HT1080 (cell line): ENCODE measurements around the gene SEMA3G. TPM values are rescaled to one million over a fixed set of nuclear protein-coding genes. Genes with fewer than 3 reads are reported as not detected.

Experiments used
- DNase-seq: peaks from one replicate; pipeline ENCODE4 v3.0.0-alpha.2; 2015; ENCODE audit warnings: low read depth
- polyA plus RNA-seq, 2 experiments: library from polyadenylated mRNA; depleted of rRNA; stranded (reverse); fragments of >200 nt; gene quantifications; 2 replicates each; pipeline ENCODE4 v1.2.3, GENCODE V29; 2015
- total RNA-seq: library from RNA; depleted of rRNA; stranded (reverse); fragments of >200 nt; shearing (Covaris generic); gene quantifications from 2 replicates; pipeline ENCODE4 v1.2.3, GENCODE V29; 2014; rRNA removed

Gene SEMA3G
- total RNA-seq = 0.43 and 0.53 TPM in 2 replicates
- 0.87 and 1.5 TPM in 2 replicates for polyA plus RNA-seq (2015; cell fraction: cytosol; rRNA removed)
- 1.7 and 3.9 TPM in 2 replicates for polyA plus RNA-seq (2015; cell fraction: nucleus; rRNA removed)

DNA sequence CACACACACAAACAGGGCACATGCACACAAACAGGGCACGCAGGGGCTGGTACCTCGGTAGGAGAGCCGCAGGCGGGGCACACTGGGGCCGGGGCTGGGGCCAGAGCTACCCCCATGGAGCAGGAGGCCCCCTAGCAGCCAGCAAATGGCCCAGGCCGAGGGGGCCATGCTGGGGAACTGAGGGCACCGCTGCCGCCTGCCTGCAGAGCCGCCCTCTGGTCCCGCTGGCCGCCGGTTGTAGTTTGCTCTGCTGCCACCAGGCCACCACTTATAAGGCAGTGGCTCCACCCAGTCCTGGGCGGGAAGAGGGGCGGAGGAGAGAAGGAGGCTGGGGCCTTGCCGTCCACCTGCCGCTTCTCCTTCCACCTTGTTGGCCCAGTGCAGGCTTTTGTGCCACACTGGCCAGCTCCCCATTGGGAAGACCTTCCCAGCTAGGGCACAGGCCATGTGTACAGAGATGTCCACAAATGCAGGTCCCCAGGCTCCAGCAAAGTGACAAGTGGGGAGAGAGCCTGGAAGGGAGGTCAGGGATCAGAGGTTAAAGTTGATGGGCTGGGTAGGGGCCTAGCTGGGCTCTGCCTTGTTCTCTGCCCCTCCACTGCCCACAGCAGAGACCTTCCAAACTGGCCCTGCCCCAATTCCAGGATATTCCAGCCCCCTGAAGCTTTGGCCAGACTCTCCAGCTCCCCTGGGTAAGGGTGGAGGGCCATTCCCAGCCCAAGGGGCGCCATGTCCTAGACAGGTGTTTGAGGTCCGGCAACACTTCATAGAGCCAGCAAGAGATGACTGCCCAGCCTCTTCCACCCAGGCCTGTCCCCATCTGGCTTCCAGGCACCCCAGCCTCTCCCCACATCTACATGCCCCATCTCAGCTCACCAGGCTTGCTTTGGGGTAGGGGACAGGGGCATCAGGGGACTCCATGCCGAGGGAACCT, at the start of gene SEMA3G:
TSS of gene SEMA3G (minus strand) at position 244 of the 934 bp plus-strand sequence. CDS start at position 168, 76 bp downstream.
- peak; percentile 59 for DNase-seq

DNA sequence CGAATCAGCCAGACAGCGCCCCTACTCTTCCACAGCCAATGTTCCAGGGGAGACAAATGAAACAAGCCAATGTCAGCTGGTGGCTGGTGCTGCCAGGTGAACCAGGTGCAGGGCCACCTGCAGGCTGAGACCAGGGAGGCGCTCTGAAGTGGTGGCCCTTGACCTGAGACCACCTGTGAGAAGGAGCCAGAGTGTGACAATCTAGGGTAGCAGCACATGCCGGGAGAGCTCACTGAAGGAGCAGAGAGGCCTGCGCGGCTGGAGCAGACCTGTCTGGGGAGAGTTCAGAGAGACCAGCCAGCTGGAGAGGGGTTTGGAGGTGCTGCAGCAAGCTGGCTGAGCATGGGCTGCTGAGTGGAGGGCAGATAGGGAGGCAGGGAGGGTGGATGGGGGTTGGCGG, 49.5 kb upstream of the SEMA3G start:
- DNase-seq = no peak

DNA sequence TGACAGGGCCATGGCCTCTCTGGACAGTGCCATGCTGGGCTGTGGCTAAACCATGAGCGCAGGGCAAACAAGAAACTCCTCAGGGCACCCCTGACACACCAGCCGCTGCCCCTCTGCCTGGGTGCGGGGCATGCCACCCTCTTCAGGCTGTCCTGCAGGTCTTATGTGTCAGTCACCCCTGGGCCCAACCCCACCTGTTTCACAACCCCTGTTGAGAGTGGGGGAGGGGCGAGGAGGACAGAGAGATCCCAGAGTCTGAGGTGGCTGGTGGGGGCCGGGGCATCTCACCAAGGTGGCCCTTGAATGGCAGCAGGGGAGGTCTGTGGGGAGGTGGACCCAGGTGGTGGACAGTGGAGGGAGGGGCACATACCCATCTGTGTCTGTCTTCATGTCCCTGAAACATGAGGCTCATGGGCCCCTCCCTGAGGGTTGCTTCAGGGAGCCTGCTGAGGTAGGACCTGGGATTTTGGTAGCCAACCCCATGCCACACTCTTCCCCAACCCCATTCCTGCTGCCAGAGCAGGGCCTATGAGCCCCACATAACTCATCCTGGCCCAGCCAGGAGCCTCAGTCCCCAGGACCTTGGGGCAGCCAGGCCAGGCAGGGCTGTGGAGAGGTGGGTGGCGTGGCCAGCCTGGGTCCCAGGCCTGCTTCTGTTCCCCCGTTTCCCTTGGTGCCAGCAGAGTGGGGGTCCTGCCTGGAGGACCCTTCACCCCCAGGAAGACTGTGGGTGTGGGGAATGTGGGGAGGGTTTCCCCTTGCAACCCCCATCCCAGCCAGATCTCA, 48.5 kb upstream of the SEMA3G start:
- DNase-seq = no peak

DNA sequence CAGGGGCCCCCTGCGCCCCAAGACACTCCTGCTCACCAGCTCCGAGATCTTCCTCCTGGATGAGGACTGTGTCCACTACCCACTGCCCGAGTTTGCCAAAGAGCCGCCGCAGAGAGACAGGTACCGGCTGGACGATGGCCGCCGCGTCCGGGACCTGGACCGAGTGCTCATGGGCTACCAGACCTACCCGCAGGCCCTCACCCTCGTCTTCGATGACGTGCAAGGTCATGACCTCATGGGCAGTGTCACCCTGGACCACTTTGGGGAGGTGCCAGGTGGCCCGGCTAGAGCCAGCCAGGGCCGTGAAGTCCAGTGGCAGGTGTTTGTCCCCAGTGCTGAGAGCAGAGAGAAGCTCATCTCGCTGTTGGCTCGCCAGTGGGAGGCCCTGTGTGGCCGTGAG, 47.2 kb upstream of the SEMA3G start:
- no peak for DNase-seq

DNA sequence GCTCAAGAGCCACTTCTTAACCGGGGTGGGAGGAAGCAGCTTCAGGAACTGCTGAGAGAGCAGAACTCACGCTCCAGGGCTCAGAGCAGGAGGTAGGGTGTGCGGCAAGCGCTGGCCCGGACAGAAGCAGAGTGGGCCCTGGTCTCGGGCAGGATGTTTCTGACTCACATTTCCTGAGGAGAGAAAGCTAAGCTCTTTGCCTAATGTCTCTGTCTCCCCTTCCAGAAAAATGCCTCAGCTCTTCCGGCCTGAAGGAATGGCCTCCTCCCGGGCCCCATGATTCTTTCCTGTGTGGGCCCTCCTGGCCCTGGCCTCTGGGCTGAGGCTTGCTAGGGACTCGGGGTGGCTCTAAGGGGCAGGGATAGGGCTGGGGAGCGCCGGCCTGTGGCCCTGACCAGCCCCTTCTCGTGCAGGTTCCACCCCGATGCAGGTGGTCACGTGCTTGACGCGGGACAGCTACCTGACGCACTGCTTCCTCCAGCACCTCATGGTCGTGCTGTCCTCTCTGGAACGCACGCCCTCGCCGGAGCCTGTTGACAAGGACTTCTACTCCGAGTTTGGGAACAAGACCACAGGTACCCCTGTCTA, 46.1 kb upstream of the SEMA3G start:
- DNase-seq = peak; percentile 87

DNA sequence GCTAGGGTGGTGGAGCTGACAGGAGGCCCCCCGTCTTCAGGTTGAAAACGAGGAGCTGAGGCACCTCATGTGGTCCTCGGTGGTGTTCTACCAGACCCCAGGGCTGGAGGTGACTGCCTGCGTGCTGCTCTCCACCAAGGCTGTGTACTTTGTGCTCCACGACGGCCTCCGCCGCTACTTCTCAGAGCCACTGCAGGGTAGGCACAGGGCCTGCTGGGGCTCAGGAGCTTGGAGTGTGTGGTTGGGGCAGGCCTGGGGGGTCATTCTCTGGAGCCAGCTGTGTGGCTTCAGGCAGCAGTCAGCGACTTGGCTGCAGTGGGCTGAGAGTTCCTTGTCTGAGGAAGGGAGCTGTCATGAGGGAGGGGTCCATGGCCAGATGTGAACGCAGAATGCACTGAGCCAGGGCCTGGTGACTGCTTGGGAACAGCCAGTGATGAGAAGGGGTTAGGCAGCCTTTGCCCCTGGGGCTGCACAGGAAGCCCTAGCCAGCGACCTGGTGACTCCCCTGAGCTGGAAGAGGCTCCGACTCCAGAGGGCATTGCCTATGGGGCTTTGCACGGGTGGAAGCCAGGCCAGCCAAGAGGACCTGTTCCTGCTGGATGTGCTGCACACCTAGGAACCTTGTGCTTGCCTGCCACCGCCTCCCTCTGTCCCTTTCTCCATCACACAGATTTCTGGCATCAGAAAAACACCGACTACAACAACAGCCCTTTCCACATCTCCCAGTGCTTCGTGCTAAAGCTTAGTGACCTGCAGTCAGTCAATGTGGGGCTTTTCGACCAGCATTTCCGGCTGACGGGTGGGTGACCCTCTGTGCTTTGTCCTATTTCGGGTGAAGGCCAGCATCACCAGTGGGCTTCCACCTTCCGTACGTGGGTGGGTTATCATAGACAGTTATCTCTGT, 45.4 kb upstream of the SEMA3G start:
- no peak for DNase-seq

DNA sequence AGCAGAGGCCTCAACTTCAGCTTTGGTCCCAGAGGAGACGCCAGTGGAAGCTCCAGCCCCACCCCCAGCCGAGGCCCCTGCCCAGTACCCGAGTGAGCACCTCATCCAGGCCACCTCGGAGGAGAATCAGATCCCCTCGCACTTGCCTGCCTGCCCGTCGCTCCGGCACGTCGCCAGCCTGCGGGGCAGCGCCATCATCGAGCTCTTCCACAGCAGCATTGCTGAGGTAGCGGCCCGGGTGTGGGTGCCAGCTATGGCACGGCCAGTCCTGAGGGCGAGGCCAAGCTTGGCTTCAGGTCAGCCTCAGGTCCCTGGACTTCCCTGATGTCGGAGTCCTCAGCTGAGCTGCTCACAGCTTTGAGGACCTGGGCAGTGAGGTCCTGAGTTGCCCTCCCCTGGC, 44.5 kb upstream of the SEMA3G start:
- no peak for DNase-seq

DNA sequence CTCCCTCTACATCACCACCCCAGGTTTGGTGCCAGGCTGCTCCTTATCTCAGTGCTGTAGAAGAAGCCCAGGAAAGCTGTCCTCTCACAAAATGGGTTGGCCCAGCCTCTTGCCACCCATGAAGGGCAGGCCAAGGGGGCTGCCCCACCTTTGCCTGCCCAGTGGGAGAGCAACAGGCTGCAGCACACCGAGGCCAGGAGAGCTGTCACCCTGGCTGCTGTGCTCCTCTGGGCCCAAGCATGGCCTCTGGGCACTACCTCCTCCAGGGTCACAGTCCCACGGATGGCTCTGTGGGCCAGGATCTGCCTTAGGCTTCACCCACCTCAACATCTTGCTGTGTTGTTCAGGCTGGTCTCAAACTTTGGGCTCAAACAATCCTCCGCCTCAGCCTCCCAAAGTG, 43.8 kb upstream of the SEMA3G start:
- no peak for DNase-seq

DNA sequence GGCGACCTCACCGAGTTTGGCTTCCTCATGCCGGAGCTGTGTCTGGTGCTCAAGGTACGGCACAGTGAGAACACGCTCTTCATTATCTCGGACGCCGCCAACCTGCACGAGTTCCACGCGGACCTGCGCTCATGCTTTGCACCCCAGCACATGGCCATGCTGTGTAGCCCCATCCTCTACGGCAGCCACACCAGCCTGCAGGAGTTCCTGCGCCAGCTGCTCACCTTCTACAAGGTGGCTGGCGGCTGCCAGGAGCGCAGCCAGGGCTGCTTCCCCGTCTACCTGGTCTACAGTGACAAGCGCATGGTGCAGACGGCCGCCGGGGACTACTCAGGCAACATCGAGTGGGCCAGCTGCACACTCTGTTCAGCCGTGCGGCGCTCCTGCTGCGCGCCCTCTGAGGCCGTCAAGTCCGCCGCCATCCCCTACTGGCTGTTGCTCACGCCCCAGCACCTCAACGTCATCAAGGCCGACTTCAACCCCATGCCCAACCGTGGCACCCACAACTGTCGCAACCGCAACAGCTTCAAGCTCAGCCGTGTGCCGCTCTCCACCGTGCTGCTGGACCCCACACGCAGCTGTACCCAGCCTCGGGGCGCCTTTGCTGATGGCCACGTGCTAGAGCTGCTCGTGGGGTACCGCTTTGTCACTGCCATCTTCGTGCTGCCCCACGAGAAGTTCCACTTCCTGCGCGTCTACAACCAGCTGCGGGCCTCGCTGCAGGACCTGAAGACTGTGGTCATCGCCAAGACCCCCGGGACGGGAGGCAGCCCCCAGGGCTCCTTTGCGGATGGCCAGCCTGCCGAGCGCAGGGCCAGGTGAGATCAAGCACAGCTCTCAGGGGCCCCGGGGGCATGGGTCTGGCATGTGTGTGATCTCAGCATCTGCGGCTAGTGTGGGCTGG, 43.1 kb upstream of the SEMA3G start:
- no peak for DNase-seq

DNA sequence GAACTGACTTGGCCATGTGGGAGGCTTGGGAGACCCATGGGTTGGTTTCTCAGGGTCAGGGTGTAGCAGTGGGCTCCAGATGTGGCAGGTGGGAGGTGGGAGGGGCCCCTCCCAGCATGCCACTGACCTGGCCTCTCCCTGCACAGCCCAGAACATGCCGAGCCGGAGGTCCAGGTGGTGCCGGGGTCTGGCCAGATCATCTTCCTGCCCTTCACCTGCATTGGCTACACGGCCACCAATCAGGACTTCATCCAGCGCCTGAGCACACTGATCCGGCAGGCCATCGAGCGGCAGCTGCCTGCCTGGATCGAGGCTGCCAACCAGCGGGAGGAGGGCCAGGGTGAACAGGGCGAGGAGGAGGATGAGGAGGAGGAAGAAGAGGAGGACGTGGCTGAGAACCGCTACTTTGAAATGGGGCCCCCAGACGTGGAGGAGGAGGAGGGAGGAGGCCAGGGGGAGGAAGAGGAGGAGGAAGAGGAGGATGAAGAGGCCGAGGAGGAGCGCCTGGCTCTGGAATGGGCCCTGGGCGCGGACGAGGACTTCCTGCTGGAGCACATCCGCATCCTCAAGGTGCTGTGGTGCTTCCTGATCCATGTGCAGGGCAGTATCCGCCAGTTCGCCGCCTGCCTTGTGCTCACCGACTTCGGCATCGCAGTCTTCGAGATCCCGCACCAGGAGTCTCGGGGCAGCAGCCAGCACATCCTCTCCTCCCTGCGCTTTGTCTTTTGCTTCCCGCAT, 42.3 kb upstream of the SEMA3G start:
- DNase-seq = no peak

DNA sequence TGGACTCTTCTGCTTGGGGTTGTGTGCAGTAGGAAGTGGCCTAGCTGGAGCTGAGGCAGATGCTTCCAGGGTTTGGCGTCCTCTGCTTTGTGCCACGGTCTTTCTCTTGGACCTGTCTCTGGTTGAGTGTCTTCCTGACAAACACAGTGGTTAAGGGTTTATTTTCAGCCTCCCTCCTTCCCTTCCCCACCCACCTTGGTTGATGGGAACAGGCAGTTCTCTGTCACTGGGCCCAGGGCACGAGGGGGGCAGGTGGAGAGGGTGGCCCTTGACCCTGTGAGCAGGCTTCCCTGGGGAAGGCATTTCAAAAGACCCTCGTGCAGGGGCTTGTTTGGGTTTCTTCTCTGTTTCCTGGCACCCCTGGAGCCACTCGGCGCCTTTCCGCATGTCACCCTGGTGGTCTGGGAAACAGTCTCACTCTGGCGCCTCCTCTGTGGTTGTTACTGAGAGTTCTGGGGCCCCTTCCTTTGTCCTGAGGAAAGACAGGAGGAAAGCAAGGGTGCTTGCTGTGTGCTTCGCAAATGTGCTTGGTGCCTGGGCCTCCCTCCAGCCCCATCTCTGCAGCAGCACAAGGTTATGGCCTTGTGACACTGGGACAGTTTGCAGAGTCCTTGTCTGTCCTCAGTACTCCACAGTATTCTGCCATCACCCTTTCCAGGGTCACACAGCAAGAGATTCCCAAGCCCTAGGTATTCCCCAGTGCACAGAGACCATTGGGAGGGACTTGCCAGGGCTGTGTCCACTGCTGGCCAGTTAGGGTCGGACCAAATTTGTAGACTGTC, 40.0 kb upstream of the SEMA3G start:
- no peak for DNase-seq

DNA sequence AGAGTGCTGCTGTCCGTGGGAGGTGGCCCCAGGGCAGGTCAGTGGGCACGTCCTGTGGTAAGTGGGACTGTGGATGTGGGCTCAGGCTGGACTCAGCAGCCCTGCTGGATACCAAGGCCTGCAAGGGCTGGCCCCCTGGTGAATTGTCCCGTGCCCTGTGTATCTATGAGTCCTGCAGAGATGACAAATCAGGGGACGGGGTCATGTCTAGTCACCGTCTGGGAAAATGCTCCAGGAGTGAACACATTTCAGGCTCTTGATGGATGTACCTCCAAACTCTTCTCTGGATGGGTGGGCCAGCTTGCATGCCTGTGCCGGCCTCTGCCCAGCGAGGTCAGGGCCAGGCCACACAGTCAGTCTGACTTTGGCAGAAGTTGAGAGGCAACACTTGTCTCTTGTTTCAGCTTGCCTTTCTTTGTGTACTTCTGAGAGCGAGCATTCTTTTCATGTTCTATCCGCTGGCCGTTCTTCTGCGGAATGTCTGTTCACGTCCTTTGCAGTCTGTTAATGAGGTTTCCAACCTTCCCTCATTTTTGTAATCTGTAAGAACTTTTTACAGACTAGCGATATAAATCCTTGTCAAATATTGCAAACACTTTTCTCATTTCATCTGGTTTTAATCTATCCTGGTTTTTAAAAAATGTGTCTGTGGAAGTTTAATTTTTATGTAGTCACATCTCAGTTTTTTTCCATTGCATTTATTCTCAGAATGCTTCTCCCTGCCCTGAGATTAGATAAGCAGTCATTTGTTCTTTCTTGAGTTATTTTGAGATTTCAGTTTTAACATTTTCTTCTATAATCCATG, 38.9 kb upstream of the SEMA3G start:
- DNase-seq = no peak

DNA sequence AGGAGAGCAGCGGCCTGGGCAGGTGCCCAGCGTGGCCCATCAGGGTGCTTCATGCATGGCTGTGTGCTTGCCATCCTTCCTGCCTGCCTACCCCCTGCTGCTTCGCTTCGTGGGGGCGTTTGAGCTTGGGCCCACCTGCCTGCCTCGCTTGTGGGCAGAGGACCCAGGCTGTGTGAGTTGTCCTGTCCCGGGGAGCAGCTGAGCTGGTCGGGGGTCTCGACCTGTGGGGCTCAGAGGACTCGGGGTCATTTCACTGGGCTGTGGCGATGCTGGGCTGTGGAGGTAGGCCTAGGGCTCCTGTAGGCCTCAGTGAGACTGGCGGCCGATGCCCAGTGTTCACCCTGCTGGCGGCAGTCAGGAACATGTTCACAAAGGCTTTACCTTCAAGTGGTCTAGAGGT, 38.2 kb upstream of the SEMA3G start:
- no peak for DNase-seq

DNA sequence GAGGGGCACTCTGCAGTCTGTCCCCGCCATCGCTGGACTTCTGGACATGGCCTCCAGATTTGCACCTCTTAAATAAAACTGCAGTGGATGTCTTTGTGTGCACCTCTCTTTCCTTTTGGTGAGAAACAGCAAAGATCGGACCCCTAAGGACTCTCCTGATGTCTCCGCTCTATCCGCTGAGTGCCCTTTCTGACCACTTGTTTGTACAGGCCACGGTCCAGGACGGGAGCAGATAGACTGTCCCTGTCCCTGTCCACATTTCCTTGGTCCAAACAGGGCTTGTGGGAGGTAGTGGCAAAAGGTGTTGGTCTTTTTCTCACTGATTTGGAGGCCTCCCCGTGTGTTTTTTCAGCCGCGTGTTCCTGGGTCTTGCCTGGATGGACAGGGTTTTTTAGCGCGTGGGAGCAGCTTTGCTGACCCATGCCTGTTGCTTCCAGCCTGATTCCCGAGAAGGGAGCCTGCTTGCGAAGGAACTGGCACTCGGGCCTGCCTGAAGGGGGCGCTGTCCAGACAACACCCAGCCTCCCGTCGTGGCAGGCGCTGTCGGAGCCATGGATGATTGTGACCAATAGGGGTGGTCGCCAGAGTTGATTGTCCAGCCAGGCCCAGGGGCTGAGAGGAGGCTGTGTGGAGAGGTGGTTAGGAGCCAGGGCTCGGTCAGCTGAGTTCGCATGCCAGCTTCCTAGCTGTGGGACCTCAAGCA, 37.1 kb upstream of the SEMA3G start:
- no peak for DNase-seq

DNA sequence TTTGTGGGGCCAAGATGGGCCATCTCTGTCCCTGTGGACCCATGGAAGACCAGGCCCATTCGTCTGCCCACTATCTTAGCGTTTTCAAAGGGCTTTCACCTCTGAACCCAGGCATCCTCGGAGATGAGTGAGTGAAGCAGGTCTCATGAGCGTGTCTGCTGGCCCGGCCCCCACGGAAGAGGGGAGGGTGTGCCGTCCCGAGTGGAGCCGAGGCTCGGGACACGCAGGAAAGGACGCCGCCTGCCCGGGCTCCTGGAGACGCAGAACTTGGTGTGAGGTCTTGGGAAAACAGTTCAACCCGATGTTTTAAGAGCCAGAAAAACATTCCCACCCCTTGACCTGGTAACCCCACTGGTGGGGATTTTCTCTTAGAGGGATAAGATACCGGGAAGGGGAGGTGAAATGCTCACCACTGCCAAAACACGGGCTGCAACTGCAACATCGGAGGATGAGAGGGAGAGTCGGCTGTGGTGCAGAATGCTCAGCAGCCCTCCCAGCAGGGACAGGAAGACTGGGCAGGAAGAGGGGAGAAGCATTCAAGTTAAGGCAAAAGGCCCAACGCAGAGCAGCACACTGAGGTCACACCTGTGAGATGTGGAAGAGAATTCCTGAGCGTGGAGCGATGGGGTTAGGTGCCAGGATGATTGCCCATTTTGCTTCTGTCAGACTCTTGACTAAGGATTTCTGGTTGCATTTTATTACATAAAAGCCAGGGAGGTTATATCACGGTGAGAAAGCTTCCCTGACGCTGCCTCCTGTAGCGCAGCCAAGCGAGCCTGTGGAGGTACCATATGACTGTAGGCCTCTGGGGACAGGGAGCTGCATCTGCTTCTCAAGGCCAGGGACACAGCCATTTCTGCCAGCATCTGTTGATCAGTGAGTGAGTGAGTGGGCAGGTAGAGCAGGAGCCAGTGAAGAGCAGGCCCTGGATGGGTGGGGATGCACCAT, 36.1 kb upstream of the SEMA3G start:
- no peak for DNase-seq
